Neural progenitor cell (in vitro differentiated cells): ENCODE data around the gene CEP128.

Source experiments
- EZH2 ChIP-seq: fragments of 200-600 bp; sonication (generic); IDR thresholded peaks from 2 replicates; pipeline ENCODE4 v1.6.1; 2017; ENCODE audit warnings: antibody characterized with exemption, mild to moderate bottlenecking, moderate library complexity
- TF ChIP-seq, protein P1 (sequence below): fragments of 200-600 bp; sonication (generic); IDR thresholded peaks from 2 replicates; pipeline ENCODE4 v1.5.1; 2017; ENCODE audit warnings: antibody characterized with exemption, mild to moderate bottlenecking

DNA sequence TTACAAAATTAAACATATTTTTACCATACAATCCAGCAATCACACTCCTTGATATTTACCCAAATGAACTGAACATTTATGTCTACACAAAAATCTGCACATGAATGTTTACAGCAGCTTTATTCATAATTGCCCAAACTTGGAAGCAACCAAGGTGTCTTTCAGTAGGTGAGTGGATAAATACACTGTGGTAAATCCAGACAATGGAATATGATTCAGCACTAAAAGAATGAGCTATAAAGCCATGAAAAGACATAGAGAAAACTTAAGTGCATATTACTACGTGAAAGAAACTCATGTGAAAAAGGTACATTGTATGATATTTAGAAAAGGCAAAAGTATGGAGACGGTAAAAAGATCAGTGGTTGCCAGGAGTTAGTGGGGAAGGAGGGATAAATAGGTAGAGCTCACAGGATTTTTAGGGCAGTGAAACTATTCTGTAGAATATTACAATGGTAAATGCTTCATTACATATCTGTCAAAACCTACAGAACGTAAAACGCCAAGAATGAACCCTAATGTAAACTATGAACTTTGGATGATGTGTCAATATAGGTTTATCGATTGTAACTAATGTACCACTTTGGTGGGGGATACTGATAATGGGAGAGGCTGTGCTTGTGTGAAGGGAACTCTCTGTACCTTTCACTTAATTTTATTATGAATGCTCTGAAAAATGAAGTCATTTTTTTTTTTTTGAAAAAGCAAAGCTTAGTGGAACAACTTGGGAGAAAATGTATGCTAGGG is 295.7 kb downstream of the CEP128 start:
- TF ChIP-seq, protein P1, sequence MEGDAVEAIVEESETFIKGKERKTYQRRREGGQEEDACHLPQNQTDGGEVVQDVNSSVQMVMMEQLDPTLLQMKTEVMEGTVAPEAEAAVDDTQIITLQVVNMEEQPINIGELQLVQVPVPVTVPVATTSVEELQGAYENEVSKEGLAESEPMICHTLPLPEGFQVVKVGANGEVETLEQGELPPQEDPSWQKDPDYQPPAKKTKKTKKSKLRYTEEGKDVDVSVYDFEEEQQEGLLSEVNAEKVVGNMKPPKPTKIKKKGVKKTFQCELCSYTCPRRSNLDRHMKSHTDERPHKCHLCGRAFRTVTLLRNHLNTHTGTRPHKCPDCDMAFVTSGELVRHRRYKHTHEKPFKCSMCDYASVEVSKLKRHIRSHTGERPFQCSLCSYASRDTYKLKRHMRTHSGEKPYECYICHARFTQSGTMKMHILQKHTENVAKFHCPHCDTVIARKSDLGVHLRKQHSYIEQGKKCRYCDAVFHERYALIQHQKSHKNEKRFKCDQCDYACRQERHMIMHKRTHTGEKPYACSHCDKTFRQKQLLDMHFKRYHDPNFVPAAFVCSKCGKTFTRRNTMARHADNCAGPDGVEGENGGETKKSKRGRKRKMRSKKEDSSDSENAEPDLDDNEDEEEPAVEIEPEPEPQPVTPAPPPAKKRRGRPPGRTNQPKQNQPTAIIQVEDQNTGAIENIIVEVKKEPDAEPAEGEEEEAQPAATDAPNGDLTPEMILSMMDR, result no peak
- no peak for TF ChIP-seq EZH2
